GM06990 (cell line): ENCODE measurements around the gene ITFG1.
"Not testable (repeated sequence)": the region's sequence is repeated elsewhere in the genome, so short reads cannot be mapped to it uniquely, and the experiment has no call there.

Experiments
- DNase-seq: peaks from one replicate; pipeline ENCODE4 v3.0.0-alpha.2; 2011; ENCODE audit not compliant: insufficient read length; ENCODE audit errors: extremely low read depth
- H3K27me3 ChIP-seq: replicated peaks from 2 replicates; pipeline ENCODE4 v1.6.0; 2011; ENCODE audit warnings: low read length; ENCODE audit not compliant: control insufficient read depth, insufficient read depth
- H3K36me3 ChIP-seq: 2 replicates; pipeline ENCODE4 v1.5.1; 2011; ENCODE audit warnings: low read length; ENCODE audit not compliant: control insufficient read depth, insufficient read depth
- H3K4me3 ChIP-seq: replicated peaks from 2 replicates; pipeline ENCODE4 v1.5.1; 2011; ENCODE audit warnings: low read depth, mild to moderate bottlenecking, control low read depth, low read length
- CTCF ChIP-seq: IDR thresholded peaks from 2 replicates; pipeline ENCODE4 v1.5.1; 2011; ENCODE audit warnings: low read length, control low read depth, mild to moderate bottlenecking, inconsistent platforms; ENCODE audit not compliant: insufficient read depth, poor library complexity, severe bottlenecking

ITFG1 gene

GRCh38 chr16:47342055-47342454 lies 118.8 kb downstream of the ITFG1 start:
- Histone ChIP-seq H3K36me3 (no peaks in the 10 kb centered on the region), H3K27me3 (no peaks in the 10 kb centered on the region), H3K4me3 (no peak overlapping the region)
- TF ChIP-seq CTCF, result no peak
- DNase-seq, result no peak

- not testable (repeated sequence) for H3K36me3 ChIP-seq, H3K27me3 ChIP-seq, DNase-seq, H3K4me3 ChIP-seq
These were observed 130.3 kb downstream of the ITFG1 start for GRCh38 chr16:47330562-47330961.

- DNase-seq, H3K27me3 ChIP-seq, H3K4me3 ChIP-seq, H3K36me3 ChIP-seq: not testable (repeated sequence)
These were observed 136.6 kb downstream of the ITFG1 start for GRCh38 chr16:47324309-47324708.

- Histone ChIP-seq H3K36me3 (no peaks in the 10 kb centered on the region), H3K4me3 (no peak overlapping the region), H3K27me3 (no peaks in the 10 kb centered on the region)
- TF ChIP-seq CTCF, result no peak
- no peak for DNase-seq
These were observed 137.6 kb downstream of the ITFG1 start for GRCh38 chr16:47323241-47323640.

- no peaks in the 10 kb centered on the region for H3K27me3 ChIP-seq
- TF ChIP-seq CTCF, result no peak
- no peak for DNase-seq
- no peak overlapping the region for H3K4me3 ChIP-seq
- no peaks in the 10 kb centered on the region for H3K36me3 ChIP-seq
These were observed 140.1 kb downstream of the ITFG1 start for GRCh38 chr16:47320546-47321310.

- TF ChIP-seq CTCF, result no peak
- no peaks in the 10 kb centered on the region for H3K27me3 ChIP-seq
- H3K36me3 ChIP-seq, result no peaks in the 10 kb centered on the region
- DNase-seq, result no peak
- H3K4me3 ChIP-seq, result no peak overlapping the region
These were observed 143.2 kb downstream of the ITFG1 start for GRCh38 chr16:47317465-47318240.
